CD4-positive, alpha-beta T cell treated with Interleukin-4 for 1 hour (primary cell): Measurements from ENCODE around the gene BTBD8.
"Not testable (repeated sequence)": the region's sequence is repeated elsewhere in the genome, so short reads cannot be mapped to it uniquely, and the experiment has no call there.

ENCODE experiments used
- DNase-seq, 2 donors: peaks; one replicate each; pipeline ENCODE4 v3.0.0-alpha.2; 2020 to 2022

BTBD8 gene

DNA sequence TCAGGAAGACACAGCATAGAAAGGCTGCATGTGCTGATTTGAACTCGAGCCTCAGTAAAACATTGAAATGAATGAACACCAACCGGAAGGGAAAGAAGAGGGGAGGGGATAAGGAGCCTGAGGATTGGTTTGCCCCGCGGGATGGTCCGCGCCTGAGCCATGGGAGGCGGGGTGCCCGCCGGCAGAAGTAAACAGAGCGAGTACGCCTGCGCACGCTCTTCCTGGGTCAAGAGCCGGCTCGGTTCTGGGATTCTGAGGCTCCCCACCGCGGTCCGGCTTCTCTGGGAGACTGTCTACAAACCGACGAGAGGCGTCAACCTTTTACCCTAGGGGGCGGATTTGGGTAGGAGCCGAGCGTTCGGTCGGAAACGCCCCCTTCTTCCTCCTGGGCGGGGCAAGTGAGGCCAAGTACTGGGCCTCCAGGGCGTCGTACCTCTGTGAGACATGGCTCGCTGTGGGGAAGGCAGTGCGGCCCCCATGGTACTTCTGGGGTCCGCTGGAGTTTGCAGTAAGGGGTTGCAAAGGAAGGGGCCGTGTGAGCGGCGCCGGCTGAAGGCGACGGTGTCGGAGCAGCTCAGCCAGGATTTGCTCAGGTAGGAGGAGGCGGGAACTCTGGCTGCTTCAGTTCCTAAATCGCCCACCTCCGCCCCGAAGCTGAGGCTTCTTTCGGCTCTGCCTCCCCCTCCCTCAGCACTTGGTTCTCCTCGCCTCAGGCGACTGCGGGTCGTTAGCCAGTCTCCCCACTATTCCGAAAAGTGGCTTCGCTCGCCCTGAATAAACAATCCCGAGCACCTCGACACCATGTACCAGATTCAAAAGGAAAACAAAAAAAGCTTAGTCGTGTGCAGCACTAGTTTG, at the start of gene BTBD8:
Gene BTBD8, plus strand, starts transcription at position 218 of the 858 bp plus-strand sequence. Its CDS starts 227 bp downstream, at position 445.
- DNase-seq: peak; percentile 86 to 89

DNA sequence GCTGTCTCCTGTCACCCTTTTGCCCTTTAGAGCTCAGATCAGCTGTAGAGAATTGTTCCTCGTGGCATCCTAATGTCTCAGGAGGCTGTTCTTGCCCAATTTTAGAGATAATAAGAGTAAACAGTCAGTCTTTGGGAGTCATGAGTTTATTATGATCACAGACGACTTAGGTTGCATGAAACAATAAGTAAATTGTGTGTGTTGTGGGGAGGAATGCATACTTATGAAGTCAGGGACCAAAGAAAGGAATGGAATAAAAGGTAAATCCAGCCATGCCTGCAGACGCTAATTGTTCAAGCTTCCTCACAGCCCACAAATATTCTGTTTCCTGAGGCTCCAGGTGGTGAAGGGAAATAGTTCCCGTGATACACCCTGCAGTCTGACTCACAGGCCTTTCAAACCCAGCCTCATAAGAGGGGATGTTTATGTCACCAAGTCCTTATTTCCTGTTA, 49.5 kb upstream of the BTBD8 start:
- DNase-seq: no peak

DNA sequence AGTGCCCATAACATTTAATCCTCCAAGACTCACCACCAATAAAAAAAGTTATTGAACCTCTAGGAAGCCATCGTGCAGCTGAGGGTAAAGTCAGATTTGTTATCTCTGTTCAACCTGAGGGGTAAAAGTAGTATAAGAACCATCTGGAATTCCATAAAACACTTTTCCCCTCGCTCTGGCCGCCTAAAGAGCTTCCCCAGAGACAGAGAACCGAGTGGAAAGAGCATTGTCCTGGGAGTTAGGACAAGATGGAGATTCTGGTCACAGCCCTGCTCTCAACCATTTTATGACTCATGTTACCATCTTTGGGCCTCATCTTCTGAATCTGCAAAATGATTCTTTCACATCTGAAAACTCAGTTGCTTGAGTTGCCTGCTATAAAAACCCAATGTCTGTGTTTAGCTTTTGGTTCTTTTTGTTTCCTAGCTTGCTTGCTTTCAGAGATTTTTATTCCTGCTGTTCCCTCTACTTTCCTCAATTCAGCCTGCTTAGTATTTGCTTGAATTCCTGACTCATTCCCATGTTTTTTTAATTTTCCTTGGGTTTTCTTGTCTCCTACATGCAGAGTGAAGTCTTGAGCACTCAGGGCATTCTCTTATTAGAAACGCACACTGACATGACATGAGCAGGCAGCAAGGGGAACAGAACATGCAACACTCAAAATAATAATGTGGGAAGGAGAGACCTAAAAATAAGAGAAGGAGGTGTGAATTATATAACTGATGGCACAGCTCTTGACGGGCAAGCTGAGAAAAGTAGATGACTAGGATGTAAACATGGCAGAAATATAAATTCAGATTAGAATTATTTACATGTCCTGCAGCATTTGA, 48.6 kb upstream of the BTBD8 start:
- DNase-seq: no peak

DNA sequence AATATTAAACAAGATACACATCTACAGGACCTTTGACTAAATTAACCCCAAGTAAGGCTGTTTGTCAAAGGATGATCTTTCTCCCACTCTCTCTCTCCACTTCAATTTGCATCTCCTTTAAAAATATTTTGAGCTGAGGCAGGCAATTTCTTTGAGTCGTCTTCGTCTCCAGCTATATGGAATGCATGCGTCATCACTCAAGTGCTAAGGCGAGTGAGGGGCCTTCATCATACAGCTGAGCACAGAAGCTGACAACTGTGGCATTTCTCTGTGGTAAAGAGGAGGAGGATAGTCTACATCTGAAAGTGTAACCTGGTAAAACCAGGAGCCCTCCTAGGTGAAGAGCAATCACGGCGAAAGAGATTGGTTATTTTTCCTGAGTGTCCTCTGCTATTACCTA, 42.7 kb upstream of the BTBD8 start:
- DNase-seq: no peak

DNA sequence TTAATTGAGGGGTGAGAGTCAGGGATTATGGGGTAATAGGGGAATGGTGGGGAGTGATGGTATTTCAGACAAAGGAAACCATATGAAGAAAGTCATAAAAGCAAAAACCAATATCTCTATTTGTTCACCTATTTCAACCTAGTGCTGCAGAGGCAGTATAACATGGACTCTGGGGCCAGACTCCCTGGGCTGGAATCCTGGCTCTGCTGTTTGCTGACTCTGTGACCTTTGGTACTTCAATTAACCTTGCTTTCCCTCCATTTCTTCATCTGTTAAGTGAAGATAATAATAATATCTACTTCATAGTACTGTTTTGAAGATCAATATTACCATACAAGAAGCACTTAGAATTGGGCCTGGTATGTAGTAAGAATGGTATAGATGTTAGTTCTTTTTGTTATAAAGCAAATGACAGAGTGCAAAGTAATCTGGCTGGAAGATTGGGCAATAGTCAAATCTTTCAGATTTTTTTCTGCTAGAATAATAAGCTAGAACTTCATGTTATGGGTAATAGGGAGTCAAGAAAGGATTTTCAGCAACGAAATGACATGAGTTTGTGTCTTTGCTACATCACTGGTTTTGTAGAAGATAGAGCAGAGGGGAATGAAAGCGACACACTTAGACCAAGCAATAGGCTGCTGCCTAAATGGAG, 41.3 kb upstream of the BTBD8 start:
- DNase-seq: no peak

DNA sequence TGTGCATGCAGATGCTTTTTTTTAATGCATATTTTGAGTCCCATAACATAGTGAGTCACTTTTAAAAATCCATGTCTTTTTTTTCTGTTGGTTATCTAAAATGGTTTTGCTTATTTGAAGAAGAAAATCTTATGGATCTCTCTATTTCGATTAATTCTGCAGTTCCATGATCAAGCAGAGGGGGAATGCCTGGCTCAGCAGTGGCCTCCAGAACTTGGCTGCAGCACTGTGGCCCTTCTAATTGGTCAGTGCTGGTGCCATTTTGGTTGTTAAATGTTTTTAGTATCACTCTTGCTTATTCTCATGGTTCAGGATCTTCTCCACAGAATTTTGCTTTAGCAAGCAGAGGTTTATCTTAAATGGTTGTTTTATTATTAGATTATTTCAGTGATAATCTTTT, 39.2 kb upstream of the BTBD8 start:
- no peak for DNase-seq

DNA sequence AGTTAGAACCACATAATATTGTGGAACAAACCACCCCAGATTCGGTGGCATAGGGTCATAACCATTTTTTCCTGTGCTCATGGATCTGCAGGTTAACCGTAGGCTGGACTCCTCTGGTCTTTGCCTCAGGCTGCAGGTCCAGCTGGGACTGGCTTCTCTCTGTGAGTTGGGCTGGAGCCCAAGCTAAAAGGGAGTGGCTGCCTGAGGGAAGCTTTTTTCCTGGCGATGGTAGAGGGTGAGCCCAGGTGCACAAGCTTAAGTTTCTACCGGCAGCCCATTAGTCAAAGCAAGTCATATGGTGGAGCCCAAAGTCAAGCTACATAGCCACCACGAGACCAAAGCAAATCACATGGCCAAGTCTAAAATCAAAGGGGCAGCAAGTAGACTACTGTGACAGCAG, 36.5 kb upstream of the BTBD8 start:
- no peak for DNase-seq

DNA sequence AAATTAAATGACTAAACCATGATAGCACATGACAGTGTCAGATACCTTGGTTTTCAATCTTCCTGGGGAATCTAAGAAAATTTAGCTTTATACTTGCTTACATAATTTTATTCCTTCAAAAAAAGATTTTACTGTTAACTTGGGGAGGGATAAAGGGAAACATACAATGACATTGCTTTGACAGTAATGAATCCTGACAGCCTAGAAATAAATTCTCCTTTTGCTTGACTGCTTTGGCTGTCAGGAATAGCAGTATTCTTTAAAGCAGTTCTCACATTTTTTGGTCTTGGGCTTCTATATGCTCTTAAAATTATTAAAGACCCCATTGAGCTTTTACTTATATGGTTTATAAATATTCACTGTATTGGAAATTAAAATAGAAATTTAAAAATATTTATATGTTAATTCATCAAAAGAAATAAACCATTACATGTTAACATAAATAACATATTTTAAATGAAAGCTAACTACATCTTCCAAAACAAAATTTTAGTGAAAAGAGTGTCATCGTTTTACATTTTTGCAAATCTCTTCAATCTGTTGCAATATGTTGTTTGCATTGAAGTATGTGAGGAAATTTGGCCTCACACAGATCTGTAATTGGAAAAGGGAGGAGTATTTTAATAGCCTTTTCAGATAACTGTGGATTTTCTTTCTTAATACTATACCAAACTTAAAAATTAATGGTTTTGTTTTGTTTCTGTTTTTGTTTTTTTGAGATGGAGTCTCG, 34.2 kb upstream of the BTBD8 start:
- no peak for DNase-seq

DNA sequence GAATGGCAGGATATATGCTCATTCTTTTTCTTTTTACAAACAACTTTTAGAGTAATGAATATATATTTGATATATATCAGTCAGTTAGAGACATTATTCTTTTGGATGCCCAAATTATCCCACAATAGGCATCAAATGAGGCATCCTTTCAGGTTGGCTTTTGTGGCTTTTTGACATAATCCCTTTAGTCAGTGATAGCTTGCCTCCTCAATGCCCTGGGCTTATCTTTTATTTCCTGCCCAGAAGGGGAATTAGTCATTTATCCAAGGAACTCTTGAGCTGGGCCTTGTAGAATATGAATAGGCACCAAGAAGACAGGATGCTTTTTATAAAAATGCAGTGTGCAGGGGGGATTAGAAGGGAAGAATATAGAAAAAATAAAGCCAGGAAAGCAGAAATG, 28.2 kb upstream of the BTBD8 start:
- no peak for DNase-seq

DNA sequence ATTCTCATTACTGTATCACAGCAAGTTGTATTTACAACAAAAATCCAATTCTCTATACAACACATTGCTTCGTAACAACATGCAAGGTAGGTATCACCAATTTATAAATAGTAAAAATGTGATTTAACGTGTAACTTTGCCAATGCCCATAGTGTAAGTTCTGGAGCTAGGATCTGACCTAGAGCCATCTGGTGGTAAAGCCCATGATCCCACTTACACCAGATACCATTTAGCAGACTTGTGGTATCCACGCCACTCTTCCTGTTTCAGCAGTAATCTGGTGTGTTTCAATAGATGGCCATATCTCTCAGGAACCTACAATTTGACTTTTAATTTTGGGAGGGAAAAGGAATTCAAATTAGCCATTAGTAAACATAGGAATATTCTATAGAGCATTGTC, 15.1 kb upstream of the BTBD8 start:
- DNase-seq: no peak

DNA sequence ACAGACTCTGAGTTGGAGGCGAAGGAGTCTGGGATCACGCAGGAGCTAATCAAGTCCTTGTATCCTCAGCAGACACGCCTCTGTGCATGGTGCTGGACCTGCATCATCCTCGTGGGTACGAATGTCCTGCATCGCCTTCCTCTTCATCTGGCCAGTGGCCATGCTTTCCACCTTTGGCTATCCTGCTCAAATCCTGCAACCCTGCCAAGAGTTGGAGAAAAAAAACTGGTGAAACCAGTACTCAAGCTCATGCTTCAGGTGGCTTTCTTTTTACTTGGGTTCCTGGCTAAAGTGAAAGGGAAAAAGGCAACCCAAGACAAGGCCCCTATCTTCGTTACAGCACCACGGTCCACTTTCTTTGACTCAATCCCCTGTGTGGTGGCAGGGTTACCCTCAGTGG, 13.8 kb upstream of the BTBD8 start:
- DNase-seq: no peak

DNA sequence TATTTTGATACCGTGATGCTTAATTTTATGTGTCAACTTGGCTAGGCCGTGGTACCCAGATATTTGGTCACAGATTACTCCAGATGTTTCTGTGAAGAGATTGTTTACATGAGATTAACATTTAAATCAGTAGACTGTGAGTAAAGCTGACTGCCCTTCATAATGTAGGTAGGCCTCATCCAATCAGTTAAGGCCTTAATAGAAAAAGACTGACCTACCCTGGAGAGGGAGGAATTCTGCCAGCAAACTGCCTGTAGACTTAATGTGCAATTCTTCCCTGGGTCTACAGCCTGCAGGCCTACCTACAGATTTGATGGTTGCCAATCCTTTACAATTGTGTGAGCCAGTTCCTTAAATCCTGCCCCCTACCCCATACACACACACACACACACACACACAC, 9.3 kb upstream of the BTBD8 start:
- DNase-seq: no peak

DNA sequence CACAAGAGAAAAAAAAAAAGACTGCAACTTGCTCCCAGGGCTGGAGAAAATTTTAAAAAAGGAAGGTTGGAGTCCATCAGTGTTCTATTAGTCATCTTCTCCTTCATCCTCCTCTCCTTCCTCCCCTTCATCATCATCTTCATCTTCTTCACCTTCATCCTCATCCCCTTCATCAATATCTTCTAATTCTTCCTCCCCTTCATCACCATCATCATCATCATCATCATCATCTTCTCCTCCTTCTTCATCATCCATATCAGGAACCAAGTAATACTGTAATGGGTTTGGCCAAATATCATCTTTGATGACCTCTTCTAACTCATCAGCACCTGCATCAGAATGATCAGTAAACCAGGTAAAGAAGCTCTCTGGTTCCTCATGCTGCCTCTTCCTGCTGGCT, 5.7 kb upstream of the BTBD8 start:
- DNase-seq: not testable (repeated sequence)

DNA sequence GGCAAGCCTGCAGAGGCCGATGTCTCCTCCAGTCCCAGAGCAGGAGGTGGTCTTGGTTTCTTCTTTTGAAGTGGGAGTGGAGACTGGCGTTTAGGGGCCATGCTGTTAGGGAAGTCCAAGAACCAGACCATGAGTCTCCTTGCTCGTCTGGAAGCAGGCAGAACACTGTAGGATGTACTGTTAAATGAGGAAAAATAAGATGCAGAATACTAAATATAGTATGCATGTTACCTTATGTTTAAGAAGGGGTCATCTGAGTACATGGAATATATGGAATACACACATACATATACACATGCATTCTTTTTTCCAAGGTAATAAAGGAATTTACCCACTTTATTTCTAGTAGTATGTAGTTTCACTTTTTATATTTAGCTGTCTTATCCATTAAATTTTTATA, 4.8 kb upstream of the BTBD8 start, which contains the start of gene SETSIP:
Gene SETSIP, minus strand, starts transcription at position 101 of the 400 bp plus-strand sequence. Its CDS starts 0 bp downstream, at position 101.
- DNase-seq: no peak

DNA sequence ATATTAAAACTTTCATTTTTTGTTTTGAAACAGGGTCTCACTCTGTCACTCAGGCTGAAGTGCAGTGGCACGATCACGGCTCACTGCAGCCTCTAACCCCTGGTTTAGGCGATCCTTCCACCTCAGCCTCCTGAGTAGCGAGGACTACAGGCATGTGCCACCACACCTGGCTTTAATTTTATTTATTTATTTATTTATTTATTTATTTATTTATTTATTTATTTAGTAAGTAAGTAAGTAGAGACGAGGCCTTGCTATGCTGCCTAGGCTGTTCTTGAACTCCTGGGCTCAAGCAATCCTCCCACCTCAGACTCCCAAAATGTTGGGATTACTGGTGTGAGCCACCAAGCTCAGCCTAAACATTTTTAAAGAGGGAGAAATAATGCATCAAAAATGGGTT, 3.8 kb upstream of the BTBD8 start:
- DNase-seq: no peak

DNA sequence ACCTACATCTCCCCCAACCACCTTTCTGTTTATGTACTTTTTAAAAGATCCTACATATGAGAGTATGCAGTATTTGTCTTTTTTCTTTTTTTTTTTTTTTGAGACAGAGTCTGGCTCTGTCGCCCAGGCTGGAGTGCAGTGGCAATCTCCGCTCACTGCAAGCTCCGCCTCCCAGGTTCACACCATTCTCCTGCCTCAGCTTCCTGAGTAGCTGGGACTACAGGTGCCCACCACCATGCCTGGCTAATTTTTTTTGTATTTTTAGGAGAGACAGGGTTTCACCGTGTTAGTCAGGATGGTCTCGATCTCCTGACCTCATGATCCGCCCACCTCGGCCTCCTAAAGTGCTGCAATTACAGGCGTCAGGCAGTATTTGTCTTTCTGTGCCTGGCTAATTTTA, 2.1 kb upstream of the BTBD8 start:
- not testable (repeated sequence) for DNase-seq

DNA sequence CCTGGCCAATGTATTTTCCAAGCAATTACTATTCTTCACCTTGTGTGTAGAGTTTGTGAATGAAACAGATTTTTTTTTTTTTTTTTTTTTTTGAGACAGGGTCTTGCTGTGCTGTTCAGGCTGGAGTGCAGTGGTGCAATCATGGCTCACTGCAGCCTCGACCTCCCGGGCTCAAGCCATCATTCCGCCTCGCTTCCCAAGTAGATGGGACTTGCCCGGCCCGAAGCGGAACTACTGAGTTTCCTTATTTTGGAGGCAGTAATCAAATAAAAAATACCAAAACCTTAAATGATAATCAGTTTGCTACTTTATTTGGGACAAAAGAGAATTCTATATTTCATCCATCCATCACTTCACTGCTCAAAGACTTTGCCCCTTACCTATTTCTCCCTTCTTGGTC, 704 bp upstream of the BTBD8 start:
- DNase-seq: no peak

DNA sequence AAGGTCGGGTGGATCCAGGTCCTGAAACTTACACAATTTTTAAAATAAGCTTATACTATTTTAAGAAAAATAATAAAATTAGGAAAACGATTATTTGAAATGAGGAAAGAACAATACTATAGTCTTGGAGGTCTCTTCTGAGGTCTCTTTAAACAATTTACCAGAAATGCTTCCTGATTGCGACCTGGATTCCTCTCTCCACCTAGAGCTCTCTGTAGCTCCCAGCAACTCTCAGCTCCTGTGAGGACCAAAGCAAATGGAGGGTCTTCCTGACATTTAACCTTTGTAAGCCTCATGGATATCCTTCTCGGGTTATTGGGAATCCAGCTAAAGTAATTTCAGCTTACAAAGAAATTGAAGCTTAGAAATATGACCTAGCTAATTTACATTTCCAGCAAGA, 886 bp downstream of the BTBD8 start:
- DNase-seq: no peak

DNA sequence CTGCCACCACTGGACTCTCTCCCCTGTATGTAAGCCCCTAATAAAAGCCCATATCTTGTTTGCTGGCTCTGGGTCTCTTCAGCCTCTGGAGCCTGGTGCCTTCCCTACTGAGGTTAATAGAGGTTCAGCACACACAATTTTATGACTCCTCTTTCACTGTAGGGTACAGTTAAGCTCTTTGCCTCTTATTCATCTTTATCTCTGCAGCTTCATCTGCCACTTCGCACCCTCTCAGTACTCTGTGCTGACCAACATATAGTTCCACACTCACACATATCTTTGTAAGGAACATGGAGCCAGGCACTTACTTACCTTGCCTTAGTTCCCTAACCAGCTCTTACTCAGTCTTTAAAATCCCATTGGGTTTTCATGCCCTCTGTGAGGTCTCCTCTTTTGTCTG, 4.5 kb downstream of the BTBD8 start:
- DNase-seq: no peak

DNA sequence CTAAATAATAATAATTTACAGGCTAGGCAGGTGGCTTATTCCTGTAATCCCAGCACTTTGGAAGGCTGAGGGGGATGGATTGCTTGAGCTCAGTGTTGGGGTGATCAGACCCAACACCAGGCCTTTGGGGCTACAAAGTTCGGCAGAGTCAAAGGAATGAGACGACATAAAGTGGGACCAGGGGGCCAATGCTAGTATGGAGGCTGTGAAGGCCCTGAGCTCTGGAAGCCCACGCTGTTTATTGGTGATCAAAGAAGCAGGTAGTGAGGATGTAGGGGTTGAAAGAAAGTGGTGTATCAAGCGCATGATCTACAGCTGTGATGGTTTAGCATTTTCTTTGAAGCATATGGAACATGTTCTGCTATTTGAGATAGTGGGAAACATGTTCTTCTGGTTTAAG, 5.6 kb downstream of the BTBD8 start:
- no peak for DNase-seq

DNA sequence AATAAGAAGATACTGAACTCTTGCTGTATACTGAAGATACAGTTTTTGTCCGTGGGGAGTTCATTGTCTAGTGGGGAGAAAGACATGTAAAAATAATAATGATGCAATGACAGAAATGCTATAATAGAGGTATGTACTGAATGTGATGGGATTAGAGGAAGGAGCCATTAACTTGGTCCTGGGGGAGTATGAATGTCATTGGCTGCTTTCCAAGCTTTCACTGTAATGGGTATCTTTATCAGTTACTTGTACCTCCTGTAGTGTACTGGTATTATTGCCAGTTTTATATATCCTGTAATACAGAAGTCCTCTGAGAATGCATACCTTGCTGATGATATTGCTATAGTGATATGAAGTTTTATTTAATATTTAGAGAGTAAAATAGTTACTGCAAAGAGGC, 7.4 kb downstream of the BTBD8 start:
- DNase-seq: no peak

DNA sequence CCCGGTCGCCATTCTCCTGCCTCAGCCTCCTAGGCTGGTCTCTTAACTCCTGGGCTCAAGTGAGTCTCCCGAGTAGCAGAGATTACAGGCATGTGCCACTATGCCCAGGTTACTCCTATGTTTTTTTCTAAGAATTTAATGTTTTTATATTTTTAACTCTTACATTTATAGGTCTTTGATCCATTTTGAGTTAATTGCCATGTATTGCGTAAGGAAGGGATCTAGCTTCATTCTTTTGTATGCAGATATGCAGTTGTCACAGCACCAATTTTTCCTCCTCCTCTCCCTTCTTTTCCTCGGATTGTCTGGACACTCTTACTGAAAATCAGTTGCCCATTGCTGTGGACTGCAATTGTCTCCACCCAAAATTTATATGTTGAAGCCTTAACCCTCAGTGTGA, 11.5 kb downstream of the BTBD8 start:
- no peak for DNase-seq

DNA sequence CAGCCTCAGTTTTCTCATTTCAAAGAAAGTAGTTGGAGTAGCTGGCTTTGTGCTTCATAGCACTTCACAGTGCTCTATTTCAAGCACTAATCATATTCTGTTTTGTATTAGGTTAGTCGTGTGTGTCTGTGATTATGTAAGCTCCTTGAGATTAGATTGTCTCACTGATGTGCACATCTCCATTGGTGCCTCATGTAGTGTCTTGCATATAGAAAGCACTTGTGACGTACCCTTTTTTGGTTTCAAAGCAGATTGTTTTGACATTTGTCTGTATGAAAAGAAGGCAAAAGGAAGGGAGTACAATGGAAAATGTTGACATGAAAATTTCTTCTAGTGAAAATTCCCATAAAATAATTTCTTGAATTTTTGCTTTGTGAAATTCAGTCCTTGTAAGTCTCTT, 13.9 kb downstream of the BTBD8 start:
- no peak for DNase-seq
